Lung (tissue), 12 donors: ENCODE measurements around the gene TMEM164. TPM values are rescaled to one million over a fixed set of nuclear protein-coding genes. Genes with fewer than 3 reads are reported as not detected.

ENCODE experiments used
- ATAC-seq: fragments of 200-7000 bp; cut with Tn5 transposase; one replicate; pipeline ENCODE4 v1.9.1; 2020; ENCODE audit warnings: moderate number of reproducible peaks; ENCODE audit not compliant: insufficient read depth, low FRiP score
- DNase-seq, 3 donors: peaks; one replicate each; pipeline ENCODE4 v3.0.0-alpha.2; 2013 to 2017
- H3K27ac ChIP-seq, 2 donors: one replicate each; pipeline ENCODE4 v1.5.1; 2013; ENCODE audit warnings: mild to moderate bottlenecking in 2 of 2, moderate library complexity in 2 of 2, control low read depth in 1 of 2, inconsistent platforms in 1 of 2, low read depth in 1 of 2, low read length in 1 of 2
- H3K27me3 ChIP-seq, 3 donors: one replicate each; pipeline ENCODE4 v1.5.1; 2013; ENCODE audit warnings: low read length in 2 of 3; ENCODE audit not compliant: control insufficient read depth in 3 of 3, insufficient read depth in 3 of 3
- H3K36me3 ChIP-seq, 4 donors: one replicate each; pipeline ENCODE4 v1.5.1; 2013; ENCODE audit warnings: low read length in 4 of 4, mild to moderate bottlenecking in 1 of 4, moderate library complexity in 1 of 4; ENCODE audit not compliant: control insufficient read depth in 4 of 4, insufficient read depth in 4 of 4
- H3K4me1 ChIP-seq, 5 donors: one replicate each; pipeline ENCODE4 v1.5.1; 2013; ENCODE audit warnings: low read length in 5 of 5, mild to moderate bottlenecking in 2 of 5, moderate library complexity in 1 of 5; ENCODE audit not compliant: control insufficient read depth in 5 of 5, insufficient read depth in 5 of 5
- H3K4me3 ChIP-seq: one replicate; pipeline ENCODE4 v1.5.1; 2013; ENCODE audit warnings: mild to moderate bottlenecking, control low read depth, moderate library complexity
- H3K9ac ChIP-seq, 2 donors: one replicate each; pipeline ENCODE4 v1.5.1; 2013; ENCODE audit warnings: low read length in 2 of 2, control low read depth in 1 of 2; ENCODE audit not compliant: insufficient read depth in 1 of 2
- H3K9me3 ChIP-seq, 4 donors: one replicate each; pipeline ENCODE4 v1.5.1; 2013; ENCODE audit warnings: low read length in 3 of 4, mild to moderate bottlenecking in 1 of 4, moderate library complexity in 1 of 4; ENCODE audit not compliant: control insufficient read depth in 4 of 4, insufficient read depth in 3 of 4
- WGBS, 2 donors: extraction: QIAGEN DNeasy Blood & Tissue Kit; methylation state at CpG; one replicate each; pipeline ENCODE4 v1.1.7; 2013; 5-methylcytosine and 5-hydroxymethylcytosine counted together
- polyA plus RNA-seq, 2 donors: library from polyadenylated mRNA; stranded (reverse); fragments of 200-250 nt; gene quantifications; one replicate each; pipeline ENCODE4 v1.2.1, GENCODE V29; 2013
- total RNA-seq, 2 donors: library from RNA; depleted of rRNA in 1 of 2; stranded (reverse); fragments of >200 nt in 1 of 2; gene quantifications; one replicate each; pipeline ENCODE4 v1.2.1, GENCODE V29; 2014 to 2021
- TF ChIP-seq, protein P1 (sequence below): IDR thresholded peaks from 2 replicates; pipeline ENCODE4 v1.5.1; 2012; ENCODE audit warnings: mild to moderate bottlenecking; ENCODE audit errors: control extremely low read depth, extremely low read depth
- donor health status: control.
- donor health status: control.
- donor health status: Bipolar disorder and iron deficiency.
- donor health status: healthy.
- donor health status: DM: yes; HTN: yes; CAD: no.

Gene TMEM164
- total and polyA plus RNA-seq, 4 donors, result 22.4 to 87.0 (median 38.0) TPM

DNA sequence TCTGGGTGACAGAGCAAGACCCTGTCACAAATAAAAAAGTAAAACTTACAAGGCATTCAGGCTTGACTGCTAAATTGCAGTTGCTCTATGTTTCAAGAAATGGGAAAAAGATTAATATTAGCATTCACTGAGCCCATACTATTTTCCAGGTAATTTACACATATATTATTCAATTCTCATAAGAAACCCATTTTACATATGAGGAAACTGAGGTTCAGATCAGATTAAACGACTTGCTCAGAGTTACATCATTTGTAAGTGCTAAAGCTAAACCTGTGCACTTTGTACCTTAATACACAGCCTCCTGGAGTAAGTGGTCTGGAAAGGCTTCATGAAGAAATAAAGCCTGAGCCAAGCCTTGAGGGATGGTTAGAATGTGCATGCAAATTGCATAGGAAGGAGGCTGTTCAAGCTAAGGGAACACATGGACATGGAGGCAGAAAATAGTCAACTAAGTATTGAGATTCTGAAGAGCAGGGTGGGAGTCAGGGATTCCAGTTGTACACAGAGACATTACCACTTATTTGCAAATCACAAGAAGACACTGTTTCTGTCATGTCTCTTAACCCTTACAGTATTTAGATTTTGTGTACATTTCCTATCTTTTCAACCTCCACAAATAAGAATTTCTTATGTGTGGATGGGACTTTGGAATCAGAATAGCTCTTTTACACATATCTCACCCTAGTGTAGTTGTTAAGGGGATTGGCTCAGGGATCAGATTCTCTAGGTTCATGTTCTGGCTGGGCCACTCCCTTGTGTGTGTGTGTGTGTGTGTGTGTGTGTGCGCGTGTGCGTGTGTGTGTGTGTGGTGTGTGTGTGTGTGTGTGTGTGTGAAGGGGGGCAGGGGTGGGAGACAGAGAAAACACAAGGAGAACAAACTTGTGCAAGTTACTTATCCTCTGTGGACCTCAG, 113.4 kb downstream of the TMEM164 start:
- ATAC-seq (no peak), DNase-seq (no peak)
- H3K36me3 ChIP-seq, result peaks cover 0 to 3% (median 0%) of the 10 kb centered on the region in 4 donors
- 80 to 98% methylated on average over 4 of the region's 4 CpGs for WGBS, 2 donors
- H3K27ac ChIP-seq, result no peak overlapping the region
- TF ChIP-seq, protein P1, sequence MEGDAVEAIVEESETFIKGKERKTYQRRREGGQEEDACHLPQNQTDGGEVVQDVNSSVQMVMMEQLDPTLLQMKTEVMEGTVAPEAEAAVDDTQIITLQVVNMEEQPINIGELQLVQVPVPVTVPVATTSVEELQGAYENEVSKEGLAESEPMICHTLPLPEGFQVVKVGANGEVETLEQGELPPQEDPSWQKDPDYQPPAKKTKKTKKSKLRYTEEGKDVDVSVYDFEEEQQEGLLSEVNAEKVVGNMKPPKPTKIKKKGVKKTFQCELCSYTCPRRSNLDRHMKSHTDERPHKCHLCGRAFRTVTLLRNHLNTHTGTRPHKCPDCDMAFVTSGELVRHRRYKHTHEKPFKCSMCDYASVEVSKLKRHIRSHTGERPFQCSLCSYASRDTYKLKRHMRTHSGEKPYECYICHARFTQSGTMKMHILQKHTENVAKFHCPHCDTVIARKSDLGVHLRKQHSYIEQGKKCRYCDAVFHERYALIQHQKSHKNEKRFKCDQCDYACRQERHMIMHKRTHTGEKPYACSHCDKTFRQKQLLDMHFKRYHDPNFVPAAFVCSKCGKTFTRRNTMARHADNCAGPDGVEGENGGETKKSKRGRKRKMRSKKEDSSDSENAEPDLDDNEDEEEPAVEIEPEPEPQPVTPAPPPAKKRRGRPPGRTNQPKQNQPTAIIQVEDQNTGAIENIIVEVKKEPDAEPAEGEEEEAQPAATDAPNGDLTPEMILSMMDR, result no peak
- H3K9me3 ChIP-seq, result no peaks in the 10 kb centered on the region
- H3K9ac ChIP-seq, result no peak overlapping the region
- H3K4me3 ChIP-seq, result no peak overlapping the region
- peaks cover 0 to 42% (median 11%) of the 10 kb centered on the region in 3 donors for H3K27me3 ChIP-seq
- peaks cover 0 to 2% (median 0%) of the 10 kb centered on the region in 5 donors for H3K4me1 ChIP-seq

DNA sequence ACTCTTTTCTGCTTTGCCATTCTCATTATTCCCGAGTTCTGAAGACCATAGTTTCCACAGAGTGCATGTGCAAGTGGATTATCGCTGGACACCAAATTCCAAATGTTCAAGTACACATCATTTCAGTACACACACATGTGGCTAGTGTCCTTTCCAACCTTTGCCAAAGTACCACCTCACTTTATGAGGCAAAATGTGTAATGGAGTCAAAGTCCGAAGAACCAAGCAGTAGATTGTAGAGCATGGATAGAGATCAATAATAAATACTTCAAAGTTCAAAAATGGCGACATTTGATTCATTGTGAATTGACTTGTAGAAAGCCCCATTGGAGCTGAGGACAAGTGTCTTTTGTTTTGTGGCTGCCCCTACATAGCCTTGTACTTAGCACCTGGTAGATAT, 115.6 kb downstream of the TMEM164 start:
- ATAC-seq (no peak), DNase-seq (no peak)
- no peaks in the 10 kb centered on the region for H3K9me3 ChIP-seq
- H3K27ac ChIP-seq, result no peak overlapping the region
- peaks cover 0 to 3% (median 0%) of the 10 kb centered on the region in 4 donors for H3K36me3 ChIP-seq
- H3K4me1 ChIP-seq, result peaks cover 0 to 1% (median 0%) of the 10 kb centered on the region in 5 donors
- peaks cover 0 to 38% (median 11%) of the 10 kb centered on the region in 3 donors for H3K27me3 ChIP-seq
- TF ChIP-seq, protein P1, result no peak
- no peak overlapping the region for H3K4me3 ChIP-seq
- H3K9ac ChIP-seq, result no peak overlapping the region
- WGBS, 2 donors, result 84 to 94% methylated on average over 4 of the region's 4 CpGs

DNA sequence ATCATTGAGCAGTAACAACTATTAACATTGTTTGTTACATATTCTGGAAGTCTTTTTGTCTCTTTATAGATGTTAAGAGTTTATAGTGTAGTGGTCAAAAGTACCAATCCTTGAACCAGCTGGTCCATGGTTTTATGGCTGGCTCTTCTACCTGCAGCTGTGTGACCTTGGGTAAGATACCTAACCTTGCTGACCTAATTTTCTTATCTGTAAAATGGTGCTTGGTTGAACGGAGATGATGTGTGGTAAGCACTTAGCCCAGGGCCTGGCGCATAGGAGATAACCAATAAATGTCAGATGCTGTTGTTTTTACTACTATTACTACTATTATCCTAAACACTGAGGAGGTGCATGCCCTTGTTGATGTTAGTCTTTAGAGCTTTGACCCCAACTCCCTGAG, 116.6 kb downstream of the TMEM164 start:
- Histone ChIP-seq H3K36me3 (peaks cover 0 to 3% (median 0%) of the 10 kb centered on the region in 4 donors), H3K27ac (peak overlapping the region in 1 of 2 donors; percentile 22), H3K4me3 (no peak overlapping the region), H3K9me3 (no peaks in the 10 kb centered on the region), H3K9ac (no peak overlapping the region), H3K27me3 (peaks cover 0 to 42% (median 10%) of the 10 kb centered on the region in 3 donors), H3K4me1 (no peaks in the 10 kb centered on the region)
- 76 to 82% methylated on average over 2 of the region's 2 CpGs for WGBS, 2 donors
- ATAC-seq (no peak), DNase-seq (no peak)
- TF ChIP-seq, protein P1, result no peak
